Measurements from ENCODE around the gene HS2ST1. TPM values are rescaled to one million over a fixed set of nuclear protein-coding genes. Genes with fewer than 3 reads are reported as not detected.

The HS2ST1 gene
- total RNA-seq, 1 donor from 2014 or later: 13.4 TPM

DNA sequence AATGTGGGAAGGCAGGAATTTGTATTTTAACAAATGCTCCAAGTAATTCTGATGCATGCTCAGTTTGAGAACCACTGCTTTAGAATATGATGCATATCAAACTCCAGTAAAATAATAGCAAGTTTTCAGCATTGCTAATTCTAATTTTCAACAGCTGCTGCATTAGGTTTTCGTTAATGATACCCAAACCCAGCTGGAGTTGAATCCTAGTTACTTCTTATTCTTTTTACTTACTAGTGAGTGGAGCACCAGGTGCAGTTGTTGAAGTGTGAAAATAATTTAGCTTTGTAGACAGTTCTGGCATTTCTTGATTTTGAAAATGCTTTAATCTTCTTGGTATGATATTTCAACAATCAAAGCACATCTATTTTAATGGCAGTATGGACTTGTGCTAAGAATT lies 138.5 kb downstream of the HS2ST1 start:
- H3K4me3 ChIP-seq (ENCODE audit: low read depth, low read length): no peak overlapping the region
- no peaks in the 10 kb centered on the region for H3K36me3 ChIP-seq (ENCODE audit: control insufficient read depth, insufficient read depth, low read length)
- no peaks in the 10 kb centered on the region for H3K27me3 ChIP-seq (ENCODE audit: control insufficient read depth, insufficient read depth, low read length)
- TF ChIP-seq, protein P1, sequence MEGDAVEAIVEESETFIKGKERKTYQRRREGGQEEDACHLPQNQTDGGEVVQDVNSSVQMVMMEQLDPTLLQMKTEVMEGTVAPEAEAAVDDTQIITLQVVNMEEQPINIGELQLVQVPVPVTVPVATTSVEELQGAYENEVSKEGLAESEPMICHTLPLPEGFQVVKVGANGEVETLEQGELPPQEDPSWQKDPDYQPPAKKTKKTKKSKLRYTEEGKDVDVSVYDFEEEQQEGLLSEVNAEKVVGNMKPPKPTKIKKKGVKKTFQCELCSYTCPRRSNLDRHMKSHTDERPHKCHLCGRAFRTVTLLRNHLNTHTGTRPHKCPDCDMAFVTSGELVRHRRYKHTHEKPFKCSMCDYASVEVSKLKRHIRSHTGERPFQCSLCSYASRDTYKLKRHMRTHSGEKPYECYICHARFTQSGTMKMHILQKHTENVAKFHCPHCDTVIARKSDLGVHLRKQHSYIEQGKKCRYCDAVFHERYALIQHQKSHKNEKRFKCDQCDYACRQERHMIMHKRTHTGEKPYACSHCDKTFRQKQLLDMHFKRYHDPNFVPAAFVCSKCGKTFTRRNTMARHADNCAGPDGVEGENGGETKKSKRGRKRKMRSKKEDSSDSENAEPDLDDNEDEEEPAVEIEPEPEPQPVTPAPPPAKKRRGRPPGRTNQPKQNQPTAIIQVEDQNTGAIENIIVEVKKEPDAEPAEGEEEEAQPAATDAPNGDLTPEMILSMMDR (IDR thresholded peaks at IDR 0.05; ENCODE audit: insufficient read depth, low read length, poor library complexity, severe bottlenecking): no peak
- DNase-seq (ENCODE audit: low read depth): no peak

DNA sequence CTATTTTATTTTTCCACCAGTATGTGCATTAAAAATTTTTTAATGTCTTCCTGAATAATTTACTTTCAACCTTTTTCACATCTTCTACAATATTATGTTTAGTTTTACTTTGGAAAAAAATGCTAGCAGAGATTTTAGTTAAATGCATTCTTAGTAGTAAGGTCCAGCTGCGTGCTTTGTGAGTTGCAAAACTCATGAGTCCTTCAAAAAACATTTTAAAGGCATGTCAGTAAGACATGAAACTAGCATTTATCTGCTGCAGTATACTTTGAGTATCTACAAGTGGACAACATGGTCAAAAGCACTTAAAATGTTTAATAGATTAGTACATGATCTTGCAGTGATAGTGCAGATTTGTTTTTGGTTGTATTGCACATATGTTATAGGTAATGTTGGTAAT lies 139.0 kb downstream of the HS2ST1 start:
- TF ChIP-seq, protein P1 (IDR thresholded peaks at IDR 0.05; ENCODE audit: insufficient read depth, low read length, poor library complexity, severe bottlenecking): no peak
- no peak for DNase-seq (ENCODE audit: low read depth)

GRCh38 chr1:87056974-87057373 lies 142.5 kb downstream of the HS2ST1 start:
- TF ChIP-seq, protein P1 (IDR thresholded peaks at IDR 0.05; ENCODE audit: insufficient read depth, low read length, poor library complexity, severe bottlenecking): no peak

More for the DNA sequence above, 139.0 kb downstream of the HS2ST1 start:
- H3K36me3 ChIP-seq (ENCODE audit: control insufficient read depth, insufficient read depth, low read length): no peaks in the 10 kb centered on the region
- no peaks in the 10 kb centered on the region for H3K27me3 ChIP-seq (ENCODE audit: control insufficient read depth, insufficient read depth, low read length)
- no peak overlapping the region for H3K4me3 ChIP-seq (ENCODE audit: low read depth, low read length)

DNA sequence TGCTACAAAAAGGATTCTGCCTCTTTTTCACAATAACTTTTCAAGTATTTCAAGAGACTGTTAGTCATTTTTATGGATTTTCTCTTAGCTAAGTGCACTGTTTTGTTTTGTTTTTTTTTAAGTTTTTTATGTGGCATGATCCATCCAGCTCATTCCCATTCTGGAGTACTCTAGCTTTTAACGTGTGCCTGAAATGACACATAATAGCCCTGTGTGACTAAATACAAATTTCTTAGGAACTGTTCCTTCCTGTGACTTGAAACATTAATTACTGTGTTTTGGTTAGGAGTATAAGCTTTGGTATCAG lies 143.9 kb downstream of the HS2ST1 start:
- TF ChIP-seq, protein P1 (IDR thresholded peaks at IDR 0.05; ENCODE audit: insufficient read depth, low read length, poor library complexity, severe bottlenecking): no peak
- Histone ChIP-seq H3K27me3 (ENCODE audit: control insufficient read depth, insufficient read depth, low read length) (no peaks in the 10 kb centered on the region), H3K36me3 (ENCODE audit: control insufficient read depth, insufficient read depth, low read length) (no peaks in the 10 kb centered on the region), H3K4me3 (ENCODE audit: low read depth, low read length) (no peak overlapping the region)
- DNase-seq (ENCODE audit: low read depth): no peak

More at GRCh38 chr1:87056974-87057373, 142.5 kb downstream of the HS2ST1 start:
- H3K27me3 ChIP-seq (ENCODE audit: control insufficient read depth, insufficient read depth, low read length): no peaks in the 10 kb centered on the region
- no peak for DNase-seq (ENCODE audit: low read depth)
- no peaks in the 10 kb centered on the region for H3K36me3 ChIP-seq (ENCODE audit: control insufficient read depth, insufficient read depth, low read length)
- no peak overlapping the region for H3K4me3 ChIP-seq (ENCODE audit: low read depth, low read length)

DNA sequence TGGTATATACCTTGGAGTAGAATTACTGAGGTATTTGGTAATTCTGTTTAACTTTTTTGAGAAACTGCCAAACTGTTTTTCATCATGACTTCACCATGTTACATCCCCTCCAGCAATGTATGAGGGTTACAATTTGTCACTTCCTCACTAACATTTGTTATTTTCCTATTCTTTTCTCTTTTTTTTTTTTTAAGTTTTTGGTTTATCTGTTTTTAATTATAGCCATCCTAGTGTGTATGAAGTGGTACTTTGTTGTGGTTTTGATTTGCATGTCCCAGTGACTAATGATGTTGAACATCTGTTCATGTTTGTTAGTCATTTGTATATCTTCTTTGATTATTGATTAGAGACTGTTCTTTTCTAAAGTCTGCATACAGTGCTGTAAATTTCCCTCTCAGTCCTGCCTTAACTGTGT lies 147.3 kb downstream of the HS2ST1 start:
- no peaks in the 10 kb centered on the region for H3K27me3 ChIP-seq (ENCODE audit: control insufficient read depth, insufficient read depth, low read length)
- no peaks in the 10 kb centered on the region for H3K36me3 ChIP-seq (ENCODE audit: control insufficient read depth, insufficient read depth, low read length)
- H3K4me3 ChIP-seq (ENCODE audit: low read depth, low read length): no peak overlapping the region
- TF ChIP-seq, protein P1 (IDR thresholded peaks at IDR 0.05; ENCODE audit: insufficient read depth, low read length, poor library complexity, severe bottlenecking): no peak
- no peak for DNase-seq (ENCODE audit: low read depth)

- Histone ChIP-seq H3K36me3 (ENCODE audit: control insufficient read depth, insufficient read depth, low read length) (no peaks in the 10 kb centered on the region), H3K27me3 (ENCODE audit: control insufficient read depth, insufficient read depth, low read length) (no peaks in the 10 kb centered on the region), H3K4me3 (ENCODE audit: low read depth, low read length) (no peak overlapping the region)
- no peak for DNase-seq (ENCODE audit: low read depth)
- TF ChIP-seq, protein P1 (IDR thresholded peaks at IDR 0.05; ENCODE audit: insufficient read depth, low read length, poor library complexity, severe bottlenecking): no peak
Measured at GRCh38 chr1:87062687-87063086, 148.3 kb downstream of the HS2ST1 start.
